ENCODE measurements around the gene MIXL1. TPM values are rescaled to one million over a fixed set of nuclear protein-coding genes. Genes with fewer than 3 reads are reported as not detected.

Gene MIXL1
- total RNA-seq, 1 experiment from 2014 or later = not detected

DNA sequence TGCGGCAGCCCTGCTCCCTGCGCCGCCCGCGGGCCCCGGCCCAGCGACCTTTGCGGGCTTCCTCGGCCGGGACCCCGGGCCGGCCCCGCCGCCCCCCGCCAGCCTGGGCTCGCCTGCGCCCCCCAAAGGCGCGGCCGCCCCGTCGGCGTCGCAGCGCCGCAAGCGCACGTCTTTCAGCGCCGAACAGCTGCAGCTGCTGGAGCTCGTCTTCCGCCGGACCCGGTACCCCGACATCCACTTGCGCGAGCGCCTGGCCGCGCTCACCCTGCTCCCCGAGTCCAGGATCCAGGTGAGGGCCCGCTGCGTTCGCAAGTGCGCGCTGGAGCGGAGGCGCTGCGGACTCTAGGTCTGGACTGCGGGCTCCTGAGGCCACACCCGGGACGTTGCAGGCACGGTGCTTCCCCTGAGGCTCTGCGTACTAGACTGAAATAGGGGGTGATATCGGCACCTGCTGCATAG lies 351 bp downstream of the MIXL1 start:
- Histone ChIP-seq H3K9me3 (ENCODE audit: control insufficient read depth in 1 of 2, insufficient read depth in 1 of 2, low read depth in 1 of 2, low read length in 2 of 2) (no peaks in the 10 kb centered on the region), H3K36me3 (ENCODE audit: control insufficient read depth in 1 of 2, insufficient read depth in 2 of 2, low read length in 2 of 2) (no peaks in the 10 kb centered on the region), H3K79me2 (ENCODE audit: insufficient read depth, low read length) (no peaks in the 10 kb centered on the region), H3K27me3 (ENCODE audit: insufficient read depth, low read length) (no peaks in the 10 kb centered on the region), H4K20me1 (ENCODE audit: insufficient read depth) (no peaks in the 10 kb centered on the region), H3K9me2 (ENCODE audit: insufficient read depth) (no peaks in the 10 kb centered on the region), H3K9ac (ENCODE audit: low read length) (no peak overlapping the region), H3K4me3 (replicated peaks in 1 of 2; ENCODE audit: low read depth in 1 of 2, low read length in 2 of 2) (no peak overlapping the region), H3K4me1 (ENCODE audit: control insufficient read depth in 1 of 2, insufficient read depth in 2 of 2, low read length in 2 of 2) (no peaks in the 10 kb centered on the region), H3K4me2 (ENCODE audit: low read length) (no peak overlapping the region), H3K27ac (ENCODE audit: low read depth, low read length) (no peak overlapping the region), H2AFZ (ENCODE audit: low read depth, low read length, poor library complexity, severe bottlenecking) (no peak overlapping the region)
- CTCF ChIA-PET = no interaction called here
- DNase-seq (ENCODE audit: low read depth, low spot score) = no peak
- ATAC-seq = no peak
- TF ChIP-seq CEBPB (IDR thresholded peaks at IDR 0.05; ENCODE audit: low read depth) (no peak), POLR2AphosphoS5 (IDR thresholded peaks at IDR 0.05; ENCODE audit: low read depth, low read length) (no peak), SIN3A (IDR thresholded peaks at IDR 0.05; ENCODE audit: low read depth) (no peak), EGR1 (IDR thresholded peaks at IDR 0.05; ENCODE audit: low read depth) (no peak), CBX3 (IDR thresholded peaks at IDR 0.05; ENCODE audit: low read depth) (no peak), JUND (IDR thresholded peaks at IDR 0.05) (no peak), ZFX (IDR thresholded peaks at IDR 0.05) (no peak), RAD21 (IDR thresholded peaks at IDR 0.05; ENCODE audit: low read depth) (no peak), FOSL1 (IDR thresholded peaks at IDR 0.05; ENCODE audit: low read depth) (no peak), POLR2A (IDR thresholded peaks at IDR 0.05; ENCODE audit: borderline replicate concordance, extremely low read depth, insufficient read depth, insufficient read length) (no peak)
- TF ChIP-seq, protein P1, sequence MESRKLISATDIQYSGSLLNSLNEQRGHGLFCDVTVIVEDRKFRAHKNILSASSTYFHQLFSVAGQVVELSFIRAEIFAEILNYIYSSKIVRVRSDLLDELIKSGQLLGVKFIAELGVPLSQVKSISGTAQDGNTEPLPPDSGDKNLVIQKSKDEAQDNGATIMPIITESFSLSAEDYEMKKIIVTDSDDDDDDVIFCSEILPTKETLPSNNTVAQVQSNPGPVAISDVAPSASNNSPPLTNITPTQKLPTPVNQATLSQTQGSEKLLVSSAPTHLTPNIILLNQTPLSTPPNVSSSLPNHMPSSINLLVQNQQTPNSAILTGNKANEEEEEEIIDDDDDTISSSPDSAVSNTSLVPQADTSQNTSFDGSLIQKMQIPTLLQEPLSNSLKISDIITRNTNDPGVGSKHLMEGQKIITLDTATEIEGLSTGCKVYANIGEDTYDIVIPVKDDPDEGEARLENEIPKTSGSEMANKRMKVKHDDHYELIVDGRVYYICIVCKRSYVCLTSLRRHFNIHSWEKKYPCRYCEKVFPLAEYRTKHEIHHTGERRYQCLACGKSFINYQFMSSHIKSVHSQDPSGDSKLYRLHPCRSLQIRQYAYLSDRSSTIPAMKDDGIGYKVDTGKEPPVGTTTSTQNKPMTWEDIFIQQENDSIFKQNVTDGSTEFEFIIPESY (IDR thresholded peaks at IDR 0.05; ENCODE audit: extremely low read depth, insufficient replicate concordance, low read length) = no peak
- TF ChIP-seq, protein P2, sequence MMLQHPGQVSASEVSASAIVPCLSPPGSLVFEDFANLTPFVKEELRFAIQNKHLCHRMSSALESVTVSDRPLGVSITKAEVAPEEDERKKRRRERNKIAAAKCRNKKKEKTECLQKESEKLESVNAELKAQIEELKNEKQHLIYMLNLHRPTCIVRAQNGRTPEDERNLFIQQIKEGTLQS (IDR thresholded peaks at IDR 0.05) = no peak
- intact Hi-C loops (cut with micrococcal nuclease) = no loop called here
- no TSS peak for BruUV-seq (replicated peaks)
- POLR2A ChIA-PET = no interaction called here
- RAD21 ChIA-PET (ENCODE audit: low non-redundant PET in 1 of 2, low total read pairs in 2 of 2, uncharacterized antibody in 2 of 2, unreplicated experiment in 2 of 2) = no interaction called here

All from HCT116 (cell line).